Progenitor cell of endocrine pancreas (in vitro differentiated cells): Measurements from ENCODE around the gene GNG12. TPM values are rescaled to one million over a fixed set of nuclear protein-coding genes. Genes with fewer than 3 reads are reported as not detected.
"Not testable (repeated sequence)": the region's sequence is repeated elsewhere in the genome, so short reads cannot be mapped to it uniquely, and the experiment has no call there.

ENCODE experiments used
- DNase-seq: peaks from one replicate; pipeline ENCODE4 v3.0.0; 2021; ENCODE audit warnings: low spot score; ENCODE audit not compliant: unreplicated experiment
- H3K27ac Mint-ChIP-seq: 2 replicates; pipeline ENCODE4 v1.8.0; 2021; ENCODE audit warnings: mild to moderate bottlenecking, moderate library complexity, mixed read lengths
- H3K27me3 Mint-ChIP-seq: 2 replicates; pipeline ENCODE4 v1.8.0; 2021; ENCODE audit warnings: mixed read lengths
- H3K36me3 Mint-ChIP-seq: 2 replicates; pipeline ENCODE4 v1.8.0; 2022; ENCODE audit warnings: mixed read lengths; ENCODE audit not compliant: insufficient read depth
- H3K4me1 Mint-ChIP-seq: 2 replicates; pipeline ENCODE4 v1.8.0; 2021; ENCODE audit warnings: low read depth, mixed read lengths
- H3K4me3 Mint-ChIP-seq: 2 replicates; pipeline ENCODE4 v1.8.0; 2021; ENCODE audit warnings: low read depth, mild to moderate bottlenecking, moderate library complexity, mixed read lengths
- H3K9me3 Mint-ChIP-seq: 2 replicates; pipeline ENCODE4 v1.8.0; 2021; ENCODE audit warnings: low read depth, mixed read lengths
- CTCF ChIP-seq: fragments of 200-600 bp; sonication (generic); IDR thresholded peaks from one replicate; pipeline ENCODE4 v1.5.0; 2021; ENCODE audit warnings: antibody characterized with exemption, mild to moderate bottlenecking; ENCODE audit not compliant: unreplicated experiment
- total RNA-seq: library from RNA; stranded (reverse); gene quantifications from 2 replicates; pipeline ENCODE4 v1.2.1, GENCODE V29; 2021

GNG12 gene
- total RNA-seq, 1 donor from 2014 or later = 8.9 TPM

GRCh38 chr1:67735206-67735605 lies 98.1 kb downstream of the GNG12 start:
- Mint-ChIP-seq H3K4me1 (peaks cover 6% of the 10 kb centered on the region), H3K27ac (no peak overlapping the region), H3K4me3 (no peak overlapping the region), H3K27me3 (no peaks in the 10 kb centered on the region), H3K36me3 (no peaks in the 10 kb centered on the region), H3K9me3 (no peaks in the 10 kb centered on the region)
- no peak for TF ChIP-seq CTCF
- no peak for DNase-seq

GRCh38 chr1:67734323-67734690 lies 99.0 kb downstream of the GNG12 start:
- H3K4me3 Mint-ChIP-seq = no peak overlapping the region

GRCh38 chr1:67733681-67734322 lies 99.5 kb downstream of the GNG12 start:
- Mint-ChIP-seq H3K27me3 (no peaks in the 10 kb centered on the region), H3K27ac (no peak overlapping the region), H3K36me3 (no peaks in the 10 kb centered on the region)

More at GRCh38 chr1:67734323-67734690, 99.0 kb downstream of the GNG12 start:
- Mint-ChIP-seq H3K27me3 (no peaks in the 10 kb centered on the region), H3K4me1 (peaks cover 6% of the 10 kb centered on the region), H3K27ac (no peak overlapping the region), H3K9me3 (no peaks in the 10 kb centered on the region), H3K36me3 (no peaks in the 10 kb centered on the region)
- TF ChIP-seq CTCF = no peak
- no peak for DNase-seq

GRCh38 chr1:67732750-67733151 lies 100.5 kb downstream of the GNG12 start:
- Mint-ChIP-seq H3K27ac (no peak overlapping the region), H3K9me3 (no peaks in the 10 kb centered on the region), H3K4me3 (no peak overlapping the region), H3K27me3 (no peaks in the 10 kb centered on the region), H3K4me1 (peaks cover 2% of the 10 kb centered on the region), H3K36me3 (no peaks in the 10 kb centered on the region)
- DNase-seq = no peak
- no peak for TF ChIP-seq CTCF

More at GRCh38 chr1:67733681-67734322, 99.5 kb downstream of the GNG12 start:
- TF ChIP-seq CTCF = no peak
- H3K9me3 Mint-ChIP-seq = no peaks in the 10 kb centered on the region
- no peak overlapping the region for H3K4me3 Mint-ChIP-seq
- H3K4me1 Mint-ChIP-seq = peaks cover 6% of the 10 kb centered on the region
- DNase-seq = no peak

- Mint-ChIP-seq H3K9me3 (no peaks in the 10 kb centered on the region), H3K36me3 (no peaks in the 10 kb centered on the region), H3K4me1 (peaks cover 2% of the 10 kb centered on the region), H3K27me3 (no peaks in the 10 kb centered on the region), H3K27ac (no peak overlapping the region), H3K4me3 (no peak overlapping the region)
- DNase-seq = no peak
- no peak for TF ChIP-seq CTCF
Measured at GRCh38 chr1:67731322-67731721, 101.9 kb downstream of the GNG12 start.

- H3K36me3 Mint-ChIP-seq, DNase-seq, H3K9me3 Mint-ChIP-seq, H3K4me3 Mint-ChIP-seq, H3K27ac Mint-ChIP-seq, H3K27me3 Mint-ChIP-seq, H3K4me1 Mint-ChIP-seq: not testable (repeated sequence)
Measured at GRCh38 chr1:67730312-67730711, 103.0 kb downstream of the GNG12 start.
